Mononuclear cell (primary cell): ENCODE measurements around the gene PRELID3B. TPM values are rescaled to one million over a fixed set of nuclear protein-coding genes. Genes with fewer than 3 reads are reported as not detected.

Source experiments
- H3K27me3 ChIP-seq: 2 replicates; pipeline ENCODE4 v1.6.0; 2011; ENCODE audit warnings: low read length, control low read depth; ENCODE audit not compliant: insufficient read depth
- H3K4me1 ChIP-seq: 2 replicates; pipeline ENCODE4 v1.5.1; 2011; ENCODE audit warnings: mild to moderate bottlenecking, low read length, control low read depth; ENCODE audit not compliant: insufficient read depth
- H3K4me3 ChIP-seq: 2 replicates; pipeline ENCODE4 v1.5.1; 2011; ENCODE audit warnings: mild to moderate bottlenecking, low read length, moderate library complexity
- H3K9me3 ChIP-seq: 2 replicates; pipeline ENCODE4 v1.5.1; 2011; ENCODE audit warnings: low read depth, mild to moderate bottlenecking, control low read depth, low read length
- total RNA-seq: library from RNA; depleted of rRNA; stranded (reverse); fragments of >200 nt; gene quantifications from one replicate; pipeline ENCODE4 v1.2.3, GENCODE V29; 2012

PRELID3B gene
- total RNA-seq, 1 donor: 72.8 TPM

- Histone ChIP-seq H3K27me3 (no peaks in the 10 kb centered on the region), H3K4me3 (no peak overlapping the region), H3K9me3 (no peaks in the 10 kb centered on the region), H3K4me1 (peaks cover 45% of the 10 kb centered on the region)
Measured at GRCh38 chr20:59002388-59002787, 40.2 kb downstream of the PRELID3B start.

GRCh38 chr20:59001449-59002171 lies 41.0 kb downstream of the PRELID3B start:
- Histone ChIP-seq H3K4me3 (no peak overlapping the region), H3K4me1 (peaks cover 43% of the 10 kb centered on the region), H3K9me3 (no peaks in the 10 kb centered on the region), H3K27me3 (no peaks in the 10 kb centered on the region)

DNA sequence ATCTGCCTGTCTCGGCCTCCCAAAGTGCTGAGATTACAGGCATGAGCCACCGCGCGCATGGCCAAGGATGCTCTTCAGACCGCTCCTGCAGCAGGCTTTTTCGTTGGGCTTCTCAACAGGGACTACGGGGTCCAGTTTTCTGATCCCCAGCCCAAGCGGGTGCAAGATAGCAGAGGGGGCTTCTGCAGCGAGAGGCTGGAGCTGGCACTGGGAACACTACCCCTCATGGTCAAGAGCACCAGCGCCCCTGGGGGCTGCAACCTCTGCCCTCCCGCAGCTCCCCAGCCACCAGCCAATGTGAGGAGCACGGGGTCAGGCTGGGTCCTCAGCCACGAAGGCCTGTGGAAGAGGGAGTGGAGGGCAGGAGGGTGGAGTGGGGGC lies 41.5 kb downstream of the PRELID3B start:
- Histone ChIP-seq H3K4me1 (peaks cover 38% of the 10 kb centered on the region), H3K9me3 (no peaks in the 10 kb centered on the region), H3K4me3 (no peak overlapping the region), H3K27me3 (no peaks in the 10 kb centered on the region)

GRCh38 chr20:59000326-59000725 lies 42.3 kb downstream of the PRELID3B start:
- Histone ChIP-seq H3K4me1 (peaks cover 31% of the 10 kb centered on the region), H3K9me3 (no peaks in the 10 kb centered on the region), H3K4me3 (no peak overlapping the region), H3K27me3 (no peaks in the 10 kb centered on the region)

DNA sequence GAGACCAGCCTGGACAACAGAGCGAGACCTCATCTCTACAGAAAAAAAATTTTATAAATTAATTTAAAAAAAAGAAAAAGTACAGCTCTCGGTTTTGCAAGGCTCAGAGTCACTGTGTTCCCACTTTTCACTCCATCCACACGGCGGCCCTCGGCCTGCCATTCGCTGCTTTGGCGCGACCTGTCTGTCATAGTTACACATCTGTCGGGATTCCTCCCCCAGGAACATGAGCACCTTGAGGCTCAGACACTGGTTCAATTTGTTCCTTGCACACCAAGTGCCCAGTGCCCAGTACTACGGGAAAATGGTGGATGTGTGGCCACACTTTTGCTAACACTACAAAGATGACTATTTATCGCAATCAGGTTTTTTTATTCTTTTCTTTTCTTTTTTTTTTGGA lies 43.9 kb downstream of the PRELID3B start:
- Histone ChIP-seq H3K4me3 (no peak overlapping the region), H3K4me1 (peaks cover 24% of the 10 kb centered on the region), H3K9me3 (no peaks in the 10 kb centered on the region), H3K27me3 (no peaks in the 10 kb centered on the region)

- Histone ChIP-seq H3K4me1 (peaks cover 14% of the 10 kb centered on the region), H3K9me3 (no peaks in the 10 kb centered on the region), H3K27me3 (no peaks in the 10 kb centered on the region), H3K4me3 (no peak overlapping the region)
Measured at GRCh38 chr20:58997141-58997770, 45.3 kb downstream of the PRELID3B start.

- Histone ChIP-seq H3K4me1 (peaks cover 14% of the 10 kb centered on the region), H3K4me3 (no peak overlapping the region), H3K27me3 (no peaks in the 10 kb centered on the region), H3K9me3 (no peaks in the 10 kb centered on the region)
Measured at GRCh38 chr20:58996226-58996611, 46.4 kb downstream of the PRELID3B start.

GRCh38 chr20:58995461-58996225 lies 46.9 kb downstream of the PRELID3B start:
- Histone ChIP-seq H3K9me3 (no peaks in the 10 kb centered on the region), H3K4me1 (peaks cover 14% of the 10 kb centered on the region), H3K4me3 (no peak overlapping the region), H3K27me3 (no peaks in the 10 kb centered on the region)

DNA sequence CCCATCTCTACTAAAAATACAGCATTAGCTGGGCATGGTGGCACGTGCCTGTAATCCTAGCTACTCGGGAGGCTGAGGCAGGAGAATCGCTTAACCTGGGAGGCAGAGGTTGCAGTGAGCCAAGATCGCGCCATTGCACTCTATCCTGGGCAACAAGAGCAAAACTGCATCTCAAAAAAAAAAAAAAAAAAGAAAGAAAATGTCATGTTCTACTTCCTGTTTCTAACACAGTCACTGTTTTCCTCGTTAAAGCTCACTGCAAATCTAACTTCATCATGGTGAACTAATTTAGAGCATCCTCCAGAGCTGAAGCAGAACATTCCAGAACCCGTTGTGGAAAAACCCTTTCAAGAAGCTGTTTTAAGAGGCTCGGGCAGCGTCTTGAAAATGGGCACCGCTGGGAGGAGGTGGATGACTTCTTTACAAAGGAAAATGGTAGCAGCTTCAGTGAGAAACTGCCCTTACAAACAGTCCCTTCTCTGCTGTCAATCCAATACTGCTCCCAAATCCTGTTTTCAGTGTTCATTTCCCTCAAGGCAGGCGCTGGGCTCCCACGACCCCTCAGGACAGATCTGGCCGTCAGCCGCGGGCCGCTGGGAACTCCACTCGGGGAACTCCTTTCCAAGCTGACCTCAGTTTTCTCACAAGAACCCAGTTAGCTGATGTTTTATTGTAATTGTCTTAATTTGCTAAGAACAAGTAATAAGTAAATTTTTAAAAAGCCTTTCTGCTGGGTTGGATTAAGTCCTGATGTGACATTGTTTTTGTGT lies 48.0 kb downstream of the PRELID3B start:
- Histone ChIP-seq H3K4me3 (no peak overlapping the region), H3K27me3 (no peaks in the 10 kb centered on the region), H3K9me3 (no peaks in the 10 kb centered on the region), H3K4me1 (peaks cover 14% of the 10 kb centered on the region)

GRCh38 chr20:58993332-58994248 lies 49.0 kb downstream of the PRELID3B start:
- H3K4me3 ChIP-seq: no peak overlapping the region
- H3K4me1 ChIP-seq: peaks cover 14% of the 10 kb centered on the region
- no peaks in the 10 kb centered on the region for H3K27me3 ChIP-seq

DNA sequence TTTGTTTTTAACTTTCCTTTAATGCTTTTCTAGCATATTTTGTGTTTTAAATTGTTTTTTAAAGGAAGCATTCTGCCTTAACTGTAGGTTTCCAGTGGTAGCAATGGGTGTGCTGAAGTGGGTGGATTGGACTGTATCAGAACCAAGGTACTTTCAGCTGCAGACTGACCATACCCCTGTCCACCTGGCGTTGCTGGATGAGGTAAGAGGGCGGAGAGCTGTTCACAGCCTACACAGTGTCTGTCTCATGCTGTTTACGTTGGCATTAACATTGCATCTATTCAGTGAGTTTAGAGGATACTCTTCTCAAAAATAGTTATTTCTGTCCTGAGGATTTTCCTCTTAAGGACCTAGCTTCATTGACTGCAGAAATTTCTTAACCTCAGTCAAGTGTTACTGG lies 49.7 kb downstream of the PRELID3B start:
- Histone ChIP-seq H3K27me3 (no peaks in the 10 kb centered on the region), H3K4me1 (peaks cover 14% of the 10 kb centered on the region), H3K4me3 (no peak overlapping the region), H3K9me3 (no peaks in the 10 kb centered on the region)

More at GRCh38 chr20:58993332-58994248, 49.0 kb downstream of the PRELID3B start:
- no peaks in the 10 kb centered on the region for H3K9me3 ChIP-seq

DNA sequence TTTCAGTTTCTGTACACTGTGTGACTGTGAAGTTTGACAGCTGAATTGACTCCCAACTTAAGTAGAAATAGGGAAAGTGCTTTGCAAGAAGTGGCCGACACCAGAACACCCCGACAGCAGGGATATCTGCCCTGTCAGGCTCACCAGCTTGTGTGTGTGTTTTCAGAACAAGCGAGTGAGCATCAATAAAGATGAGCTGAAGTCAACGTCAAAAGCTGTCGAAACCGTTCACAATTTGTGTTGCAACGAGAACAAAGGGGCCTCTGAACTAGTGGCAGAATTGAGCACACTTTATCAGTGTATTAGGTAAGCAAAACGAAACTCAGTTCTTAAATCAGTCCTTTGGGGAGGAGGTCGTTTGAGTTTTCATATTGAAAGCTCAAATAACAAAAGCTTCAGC lies 50.9 kb downstream of the PRELID3B start:
- H3K9me3 ChIP-seq: no peaks in the 10 kb centered on the region
- no peaks in the 10 kb centered on the region for H3K27me3 ChIP-seq
- no peak overlapping the region for H3K4me3 ChIP-seq
- H3K4me1 ChIP-seq: peaks cover 14% of the 10 kb centered on the region

GRCh38 chr20:58990651-58991445 lies 51.7 kb downstream of the PRELID3B start:
- Histone ChIP-seq H3K4me3 (no peak overlapping the region), H3K9me3 (no peaks in the 10 kb centered on the region), H3K27me3 (no peaks in the 10 kb centered on the region), H3K4me1 (peaks cover 14% of the 10 kb centered on the region)
